GM10847 (cell line): Measurements from ENCODE around the gene PTPRG.

ENCODE experiments used
- POLR2A ChIP-seq: IDR thresholded peaks from 2 replicates; pipeline ENCODE4 v1.6.1; 2011; ENCODE audit not compliant: insufficient read length; ENCODE audit errors: extremely low read depth

The PTPRG gene

DNA sequence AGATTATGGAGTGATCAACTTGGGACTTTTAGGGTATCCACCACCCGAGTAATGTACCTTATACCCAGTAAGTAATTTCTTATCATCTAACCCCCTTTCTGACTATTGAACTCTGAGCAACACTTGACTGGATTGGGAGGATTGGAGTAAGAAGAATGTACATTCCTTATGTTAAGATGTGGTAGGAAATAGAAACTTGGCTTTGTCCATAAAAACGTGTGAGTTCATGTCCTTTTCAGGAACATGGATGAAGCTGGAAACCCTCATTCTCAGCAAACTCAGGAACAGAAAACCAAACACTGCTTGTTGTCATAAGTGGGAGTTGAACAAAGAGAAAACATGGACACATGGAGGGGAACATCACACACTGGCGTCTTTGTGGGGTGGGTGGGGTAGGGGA is 112.3 kb downstream of the PTPRG start:
- no peak for TF ChIP-seq POLR2A

DNA sequence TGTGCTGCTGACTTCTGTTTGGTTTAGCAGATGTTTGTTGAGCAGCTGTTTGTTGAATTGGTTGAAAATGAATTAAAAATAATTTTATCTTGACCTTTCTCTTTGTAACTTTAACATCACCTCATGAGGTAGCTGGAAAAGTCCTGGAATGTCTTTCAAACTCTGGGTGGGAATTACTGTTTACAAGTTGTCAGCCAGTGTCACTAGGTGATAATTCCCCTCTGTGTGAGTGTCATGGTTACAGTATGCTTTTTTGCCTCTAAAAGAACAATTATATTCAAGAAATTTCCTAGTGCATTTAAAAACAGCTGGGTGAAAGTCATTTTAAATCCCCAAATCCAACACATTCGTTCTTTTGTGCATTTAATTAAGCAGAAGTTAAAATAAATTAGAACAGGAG is 113.2 kb downstream of the PTPRG start:
- TF ChIP-seq POLR2A, result no peak

DNA sequence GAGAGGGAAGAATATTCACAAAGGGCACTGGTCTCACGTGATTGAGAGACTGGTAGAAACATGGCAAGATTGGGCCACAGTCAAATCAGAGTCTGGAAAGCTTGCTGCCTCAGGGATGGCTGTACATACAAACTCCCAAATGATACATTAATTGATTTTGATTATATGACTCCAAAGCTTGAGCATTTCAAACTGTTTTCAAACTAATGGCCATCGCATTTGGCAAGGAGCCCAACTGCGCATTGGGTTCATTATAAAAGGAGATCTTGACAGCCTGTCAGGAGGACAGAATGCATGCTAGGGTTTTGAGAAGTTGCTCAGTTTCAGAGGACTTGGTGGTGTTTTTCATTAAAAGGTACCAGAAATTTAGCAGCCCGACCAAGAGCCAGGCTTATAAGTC is 117.7 kb downstream of the PTPRG start:
- no peak for TF ChIP-seq POLR2A

DNA sequence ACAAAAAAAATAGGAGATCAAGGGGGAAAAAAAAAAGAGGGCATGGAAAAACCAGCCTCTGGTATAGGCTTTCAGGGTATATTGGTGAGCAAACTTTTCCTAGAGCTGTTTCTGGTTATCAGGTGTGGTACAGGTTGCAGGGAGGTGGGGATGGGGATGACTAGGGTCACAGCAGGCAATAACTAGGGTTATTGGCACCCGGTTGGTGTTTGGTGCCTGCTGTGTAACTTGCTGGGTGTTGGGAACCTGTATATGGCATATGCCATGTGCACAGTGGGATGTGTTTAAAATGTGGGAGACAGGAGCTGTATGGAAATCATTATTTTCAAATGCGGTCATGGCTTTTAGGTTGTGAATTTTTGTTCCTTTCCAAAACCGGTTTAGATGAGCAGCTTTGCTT is 119.2 kb downstream of the PTPRG start:
- no peak for TF ChIP-seq POLR2A

DNA sequence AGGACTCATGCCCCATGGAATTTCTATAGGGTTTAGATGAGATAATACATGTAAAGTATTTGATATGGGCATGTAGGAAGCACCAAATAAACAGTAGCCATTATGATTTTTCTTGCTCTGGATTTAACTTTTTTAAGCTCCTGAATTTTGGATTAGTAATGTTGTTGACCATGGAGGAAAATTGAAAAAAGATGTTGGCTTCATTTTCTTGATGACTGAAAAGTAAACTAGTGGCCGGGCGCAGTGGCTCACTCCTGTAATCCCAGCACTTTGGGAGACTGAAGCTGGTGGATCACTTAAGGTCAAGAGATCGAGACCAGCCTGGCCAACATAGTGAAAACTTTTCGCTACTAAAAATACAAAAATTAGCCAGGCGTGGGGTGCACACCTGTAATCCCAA is 120.3 kb downstream of the PTPRG start:
- no peak for TF ChIP-seq POLR2A

DNA sequence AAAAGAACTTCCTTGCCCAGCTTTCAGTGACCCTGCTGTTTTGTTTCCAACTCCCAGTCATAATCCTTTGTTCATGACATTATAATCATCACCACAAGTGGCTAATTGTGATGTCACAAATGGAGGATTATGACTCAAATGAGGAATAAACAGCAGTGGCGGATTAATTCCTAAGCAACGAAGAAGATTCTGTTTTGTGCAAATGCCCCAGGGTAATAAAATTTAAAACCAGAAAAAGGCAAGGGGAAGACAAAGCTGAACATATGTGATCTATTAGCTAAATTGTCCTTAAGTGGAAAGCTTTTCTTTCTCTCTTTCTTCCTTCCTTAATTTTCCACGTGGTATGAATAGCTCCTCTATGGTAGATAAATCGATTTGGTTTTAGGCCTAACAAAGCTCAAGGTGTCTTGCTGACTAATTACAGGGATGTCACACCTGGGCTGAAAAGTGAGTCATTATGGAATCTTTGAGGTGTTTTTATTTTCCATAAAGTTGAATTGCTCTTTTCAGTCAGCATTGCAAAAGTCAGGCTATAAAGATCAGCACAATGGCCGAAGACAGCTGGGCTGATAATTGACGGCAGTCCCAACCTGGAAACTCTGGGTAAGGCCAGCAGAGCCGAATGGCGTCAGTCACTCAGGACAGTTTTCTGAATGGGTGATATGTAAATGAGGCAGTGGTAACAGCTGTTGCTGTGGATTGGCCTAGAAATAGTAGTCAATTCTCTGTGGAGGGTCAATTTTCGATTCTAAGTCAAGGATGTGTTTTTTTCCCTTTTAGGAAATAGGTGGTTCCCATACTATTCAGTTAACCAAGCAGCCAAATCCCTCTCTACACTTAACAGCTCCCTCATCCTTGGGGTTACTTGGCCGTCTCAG is 121.5 kb downstream of the PTPRG start:
- no peak for TF ChIP-seq POLR2A

DNA sequence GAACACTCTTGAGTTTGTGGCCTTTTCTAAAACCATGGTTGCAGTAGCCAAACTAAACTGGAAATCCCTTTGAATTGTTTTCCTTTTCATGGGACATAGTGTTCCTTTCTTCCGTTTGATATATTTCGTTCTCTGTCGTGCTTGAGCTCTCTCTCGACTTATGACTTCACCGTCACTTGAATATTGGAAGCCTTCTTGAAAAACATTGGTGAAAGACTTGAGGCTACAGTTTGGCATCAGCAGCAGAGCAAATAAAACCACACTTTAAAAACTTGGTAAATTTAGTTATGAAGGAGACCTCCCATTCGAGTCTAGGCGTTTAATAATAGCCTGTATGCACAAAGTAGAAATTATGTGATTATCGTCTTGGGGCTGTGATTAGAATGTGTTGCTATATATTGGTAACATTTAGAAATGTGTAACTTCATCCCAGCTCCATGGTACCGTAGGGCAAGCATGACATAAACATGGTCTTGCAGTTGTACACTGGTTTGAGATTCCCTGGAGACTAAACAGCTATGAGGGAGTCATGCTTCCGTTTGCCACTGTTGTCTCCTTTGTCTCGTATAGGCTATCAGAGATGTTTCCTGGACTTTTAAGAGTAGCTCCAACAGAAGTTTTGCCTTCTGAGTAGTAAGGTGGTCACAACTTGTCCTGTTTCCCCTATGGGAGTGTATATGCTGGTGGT is 122.3 kb downstream of the PTPRG start:
- no peak for TF ChIP-seq POLR2A

DNA sequence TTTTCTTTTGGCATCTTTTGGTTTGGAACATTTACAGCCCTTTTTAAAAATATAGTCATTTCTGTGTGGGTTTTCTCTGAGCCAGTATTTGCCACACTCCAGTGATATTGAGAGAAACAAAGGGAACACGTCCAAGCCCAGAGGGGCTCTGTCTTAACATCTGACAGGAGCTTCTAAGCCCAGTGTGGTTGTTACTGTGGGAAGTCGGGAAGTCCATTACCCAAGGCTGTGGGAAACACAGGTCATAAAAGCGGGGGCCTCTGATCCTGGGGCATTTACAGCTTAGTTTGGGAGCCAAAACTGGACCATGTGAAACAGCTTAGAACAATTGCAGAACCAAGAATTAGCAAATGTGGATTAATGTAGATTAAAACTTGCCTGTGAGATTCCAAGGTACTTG is 123.0 kb downstream of the PTPRG start:
- TF ChIP-seq POLR2A, result no peak

DNA sequence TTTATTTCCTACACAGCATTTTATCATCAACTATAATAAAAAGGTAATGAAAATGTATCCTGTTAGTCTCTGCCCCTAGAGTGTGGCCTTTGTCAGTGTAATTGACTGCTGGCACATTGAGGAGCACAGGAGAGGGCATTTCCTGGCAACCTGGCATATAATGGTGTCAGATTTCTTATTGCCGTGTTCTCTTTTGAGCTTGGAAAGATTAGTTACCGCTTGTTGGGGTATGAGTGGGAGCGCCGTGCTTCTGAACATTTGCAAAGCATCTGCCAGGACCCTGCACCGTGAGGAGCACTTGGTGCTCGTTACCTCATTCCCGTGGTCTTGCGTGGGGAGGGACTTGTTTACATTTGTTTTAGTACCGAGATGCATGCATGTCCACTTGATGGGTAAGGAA is 124.4 kb downstream of the PTPRG start:
- no peak for TF ChIP-seq POLR2A

DNA sequence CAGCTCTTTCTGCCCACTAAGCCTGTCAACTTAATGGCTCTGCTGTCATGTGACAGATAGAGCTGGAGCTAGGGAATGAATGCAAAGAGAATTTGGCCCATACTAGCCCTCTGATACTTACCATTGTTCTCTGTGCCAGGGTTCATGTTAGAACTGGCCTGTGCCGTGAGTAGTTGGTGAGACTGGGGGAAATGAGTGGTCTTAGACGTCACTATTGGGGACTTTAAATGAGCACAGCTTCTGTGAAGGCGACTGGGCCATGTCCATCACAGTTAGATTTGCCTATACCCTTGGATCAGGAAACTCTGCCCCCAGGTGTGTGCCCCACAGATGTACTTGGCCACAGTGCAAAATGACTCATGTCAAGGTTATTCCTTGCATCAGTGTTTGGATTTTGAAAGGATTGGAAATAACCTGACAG is 124.9 kb downstream of the PTPRG start:
- TF ChIP-seq POLR2A, result no peak

DNA sequence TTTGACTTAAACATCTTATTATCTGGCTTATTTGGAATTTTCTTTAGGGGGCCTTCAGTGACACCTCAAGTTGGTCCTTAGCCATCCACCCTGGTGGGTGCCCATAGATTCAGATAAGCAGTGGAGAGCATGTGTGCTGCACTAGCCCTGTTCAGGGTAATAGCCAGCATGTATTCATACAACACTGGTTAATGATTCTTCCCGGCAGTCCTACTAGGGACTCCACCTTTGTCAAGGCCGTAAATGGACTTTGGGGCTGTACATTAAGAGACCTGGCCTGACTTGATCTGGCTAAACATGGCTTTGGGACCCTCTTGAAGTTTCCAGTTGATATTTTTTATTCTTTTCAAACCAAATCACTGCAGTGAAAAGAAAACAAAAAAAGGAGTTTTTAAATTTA is 125.8 kb downstream of the PTPRG start:
- no peak for TF ChIP-seq POLR2A

DNA sequence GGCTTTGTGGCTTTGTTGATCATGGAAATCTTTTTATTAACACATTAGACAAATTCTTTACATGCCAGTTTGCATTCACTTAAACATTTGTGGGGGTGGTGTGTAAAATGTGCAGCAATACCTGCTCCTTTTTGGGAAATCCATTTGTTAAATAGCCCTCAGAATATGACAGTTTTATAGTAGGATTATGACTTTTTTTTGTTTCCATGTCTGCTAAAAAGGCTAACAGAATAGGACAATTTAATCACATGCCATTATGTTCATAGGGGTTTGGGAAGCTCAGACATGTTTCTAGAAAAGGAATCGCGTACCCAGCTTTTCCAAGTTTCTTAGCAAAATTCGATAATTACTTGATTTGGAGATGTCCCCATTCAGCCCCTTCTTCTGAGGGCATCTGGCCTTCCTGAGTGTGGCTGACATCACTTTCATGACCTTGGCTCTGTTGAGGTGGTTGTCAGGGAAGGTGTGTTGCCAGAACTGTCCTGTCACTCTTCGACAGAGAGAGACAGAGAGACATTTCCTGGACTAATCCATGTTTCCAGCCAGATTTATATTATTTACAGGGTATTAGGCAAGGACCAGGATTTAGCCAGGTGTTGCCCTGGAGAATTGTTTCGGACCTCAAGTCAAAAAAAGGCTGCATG is 126.4 kb downstream of the PTPRG start:
- no peak for TF ChIP-seq POLR2A

DNA sequence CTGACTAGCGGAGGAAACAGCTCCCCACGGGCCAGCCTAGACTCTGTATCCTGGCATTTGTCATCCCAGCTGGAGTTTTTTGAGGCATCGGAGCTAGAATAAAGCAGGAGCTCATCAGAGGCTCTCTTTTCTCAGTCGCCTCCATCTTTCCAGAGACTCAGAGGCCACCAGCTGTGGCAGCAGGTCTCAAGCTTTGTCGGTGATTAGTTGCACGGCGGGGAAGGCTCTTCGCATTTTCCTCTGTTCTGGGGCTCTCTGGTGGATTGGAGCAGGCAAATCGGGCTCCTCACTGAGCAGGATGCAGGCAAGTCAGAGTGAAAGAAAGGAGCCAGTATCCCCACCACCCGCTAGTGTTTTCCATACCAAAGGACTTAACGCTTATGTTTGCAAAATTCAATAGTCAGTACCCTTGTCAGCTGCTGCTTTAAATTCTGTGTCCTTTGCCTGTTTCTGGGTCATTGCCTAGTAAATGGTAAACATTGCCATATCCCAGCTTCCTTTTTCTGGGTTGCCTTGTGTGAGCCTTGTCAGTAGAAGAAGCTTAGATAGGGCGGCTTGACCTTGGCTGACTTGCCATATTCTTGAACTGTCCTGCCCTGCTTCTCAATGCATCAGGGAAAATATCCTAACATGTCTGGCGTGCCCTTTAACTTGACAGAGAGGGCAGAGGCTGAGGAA is 127.1 kb downstream of the PTPRG start:
- TF ChIP-seq POLR2A, result no peak

DNA sequence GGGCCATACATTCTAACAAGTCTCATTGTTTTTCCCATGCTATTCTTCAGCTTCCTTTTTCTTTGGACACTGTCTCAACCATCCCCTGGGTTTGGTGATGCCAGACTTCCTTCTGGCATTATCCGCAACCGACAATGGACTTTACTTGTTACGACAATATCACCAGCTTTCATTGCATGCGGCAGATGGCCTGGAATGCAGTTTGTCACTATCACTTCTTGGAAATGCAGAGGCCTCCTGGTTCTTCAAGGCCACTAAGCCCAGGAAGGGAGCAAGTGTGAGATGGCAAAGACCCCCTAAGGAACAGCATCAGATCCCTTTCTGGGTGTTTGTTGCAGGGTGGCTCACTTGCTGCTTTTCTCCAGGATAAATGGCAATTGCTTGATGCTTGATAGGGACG is 128.6 kb downstream of the PTPRG start:
- TF ChIP-seq POLR2A, result no peak

DNA sequence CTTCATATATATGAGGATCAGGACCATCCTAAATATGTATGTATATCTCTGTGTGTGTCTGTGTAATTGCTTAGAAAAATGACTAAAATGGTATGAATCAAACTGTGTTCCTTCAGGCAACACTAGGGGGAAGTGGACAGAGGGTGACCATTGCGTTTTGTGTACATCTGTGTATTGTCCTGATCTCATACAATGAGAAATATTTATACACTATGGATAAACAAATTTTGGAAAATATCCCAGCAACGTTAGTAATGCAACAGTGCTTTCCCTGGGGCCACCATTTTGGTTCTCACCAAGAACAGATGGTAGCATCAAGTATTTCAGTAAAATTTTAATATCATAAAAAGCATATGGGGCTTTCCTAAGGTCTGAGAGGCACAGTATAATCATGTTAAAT is 130.1 kb downstream of the PTPRG start:
- no peak for TF ChIP-seq POLR2A
